LHCN-M2 (cell line): ENCODE results near the gene SLC22A31. TPM values are rescaled to one million over a fixed set of nuclear protein-coding genes. Genes with fewer than 3 reads are reported as not detected.

ENCODE experiments used
- DNase-seq: peaks from one replicate; pipeline ENCODE4 v3.0.0-alpha.2; 2012; ENCODE audit warnings: low read depth
- total RNA-seq: library from RNA; depleted of rRNA; stranded (reverse); fragments of >200 nt; gene quantifications from 2 replicates; pipeline ENCODE4 v1.2.3, GENCODE V29; 2014

The SLC22A31 gene
- total RNA-seq, 1 experiment from 2014 or later: 0.06 TPM

- no peak for DNase-seq
Observed at GRCh38 chr16:89179656-89180315, 20.6 kb downstream of the SLC22A31 start.

- no peak for DNase-seq
Observed at GRCh38 chr16:89179148-89179484, 21.2 kb downstream of the SLC22A31 start.

GRCh38 chr16:89178453-89179147 is 21.7 kb downstream of the SLC22A31 start:
- DNase-seq: no peak

GRCh38 chr16:89177501-89177900 is 22.8 kb downstream of the SLC22A31 start:
- no peak for DNase-seq

GRCh38 chr16:89176717-89177116 is 23.6 kb downstream of the SLC22A31 start:
- no peak for DNase-seq

- no peak for DNase-seq
Observed at GRCh38 chr16:89176147-89176690, 24.1 kb downstream of the SLC22A31 start.

- no peak for DNase-seq
Observed at GRCh38 chr16:89175280-89176146, 24.8 kb downstream of the SLC22A31 start.

GRCh38 chr16:89174877-89175276 is 25.5 kb downstream of the SLC22A31 start:
- DNase-seq: peak; percentile 91

GRCh38 chr16:89174055-89174827 is 26.1 kb downstream of the SLC22A31 start:
- peak; percentile 74 for DNase-seq

GRCh38 chr16:89173174-89173921 is 27.0 kb downstream of the SLC22A31 start:
- peak; percentile 40 for DNase-seq

GRCh38 chr16:89172528-89173173 is 27.7 kb downstream of the SLC22A31 start:
- peak; percentile 82 for DNase-seq

GRCh38 chr16:89172171-89172527 is 28.2 kb downstream of the SLC22A31 start:
- DNase-seq: no peak

- peak; percentile 97 for DNase-seq
Observed at GRCh38 chr16:89171216-89172170, 28.8 kb downstream of the SLC22A31 start, which contains the start of gene CDH15. CDH15 (plus strand) TSS chr16:89171748; CDS start chr16:89171832, 84 bp downstream.

- DNase-seq: no peak
Observed at GRCh38 chr16:89170346-89171215, 29.8 kb downstream of the SLC22A31 start.

- DNase-seq: no peak
Observed at GRCh38 chr16:89169778-89170177, 30.6 kb downstream of the SLC22A31 start.

GRCh38 chr16:89168381-89169189 is 31.8 kb downstream of the SLC22A31 start:
- DNase-seq: no peak

GRCh38 chr16:89167425-89167941 is 32.9 kb downstream of the SLC22A31 start:
- peak; percentile 79 for DNase-seq
